GM18951 (cell line): Measurements from ENCODE around the gene TBR1.

ENCODE experiments used
- POLR2A ChIP-seq: IDR thresholded peaks from 4 replicates; pipeline ENCODE4 v1.6.1; 2011; ENCODE audit warnings: mild to moderate bottlenecking; ENCODE audit not compliant: insufficient read length, insufficient read depth; ENCODE audit errors: extremely low read depth
- in situ Hi-C: fragments of 300-500 bp; cut with MboI; formaldehyde crosslinking; loops from one replicate; pipeline ENCODE4 v1.12.0; 2022; ENCODE audit warnings: low sequenced_read_pairs, mixed read lengths, inconsistent platforms; ENCODE audit not compliant: unreplicated experiment

Gene TBR1

GRCh38 chr2:161391737-161392506 is 24.2 kb upstream of the TBR1 start:
- in situ Hi-C loops = no loop called here
- TF ChIP-seq POLR2A = no peak

- no peak for TF ChIP-seq POLR2A
- in situ Hi-C loops = no loop called here
Measured at GRCh38 chr2:161400076-161400475, 16.0 kb upstream of the TBR1 start.

GRCh38 chr2:161402297-161402696 is 13.8 kb upstream of the TBR1 start:
- no peak for TF ChIP-seq POLR2A
- in situ Hi-C loops = no loop called here

GRCh38 chr2:161406316-161406715 is 9.8 kb upstream of the TBR1 start:
- in situ Hi-C loops = no loop called here
- TF ChIP-seq POLR2A = no peak

- no peak for TF ChIP-seq POLR2A
- in situ Hi-C loops = no loop called here
Measured at GRCh38 chr2:161407597-161407996, 8.5 kb upstream of the TBR1 start.

GRCh38 chr2:161409308-161409907 is 6.7 kb upstream of the TBR1 start:
- no peak for TF ChIP-seq POLR2A
- in situ Hi-C loops = no loop called here

- in situ Hi-C loops = no loop called here
- no peak for TF ChIP-seq POLR2A
Measured at GRCh38 chr2:161412346-161412745, 3.8 kb upstream of the TBR1 start.

GRCh38 chr2:161414042-161415033 is 1.8 kb upstream of the TBR1 start:
- in situ Hi-C loops = no loop called here
- TF ChIP-seq POLR2A = no peak

GRCh38 chr2:161415034-161415986 is 787 bp upstream of the TBR1 start:
- in situ Hi-C loops = no loop called here
- TF ChIP-seq POLR2A = no peak

- in situ Hi-C loops = no loop called here
Measured at GRCh38 chr2:161416708-161417437, 776 bp downstream of the TBR1 start.

GRCh38 chr2:161417438-161418274 is 1.6 kb downstream of the TBR1 start:
- in situ Hi-C loops = no loop called here

More at GRCh38 chr2:161416708-161417437, 776 bp downstream of the TBR1 start:
- TF ChIP-seq POLR2A = no peak

More at GRCh38 chr2:161417438-161418274, 1.6 kb downstream of the TBR1 start:
- TF ChIP-seq POLR2A = no peak
